ENCODE data around the gene DIS3L. TPM values are rescaled to one million over a fixed set of nuclear protein-coding genes. Genes with fewer than 3 reads are reported as not detected.
"Not testable (repeated sequence)": the region's sequence is repeated elsewhere in the genome, so short reads cannot be mapped to it uniquely, and the experiment has no call there.

The DIS3L gene
- total RNA-seq, 2 experiments from 2014 or later: 22.6 to 24.3 TPM

DNA sequence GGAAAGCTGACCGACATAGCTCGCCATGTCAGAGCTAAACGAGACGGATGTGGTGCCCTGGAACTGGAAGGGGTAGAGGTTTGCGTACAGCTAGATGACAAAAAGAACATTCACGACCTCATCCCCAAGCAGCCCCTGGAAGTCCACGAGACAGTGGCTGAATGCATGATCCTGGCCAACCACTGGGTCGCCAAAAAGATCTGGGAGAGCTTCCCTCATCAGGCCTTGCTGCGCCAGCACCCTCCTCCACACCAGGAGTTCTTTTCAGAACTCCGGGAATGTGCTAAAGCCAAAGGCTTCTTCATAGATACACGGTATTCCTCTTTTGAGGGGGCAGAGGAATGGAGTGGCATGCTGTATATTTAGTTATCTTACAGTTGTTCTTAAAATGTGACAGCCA lies 32.7 kb downstream of the DIS3L start:
- intact Hi-C loops (cut with DNase I, micrococcal nuclease): no loop called here
- no peak overlapping the region for H3K4me3 Mint-ChIP-seq
- no peak for ATAC-seq (ENCODE audit: poor library complexity)
- H3K27ac Mint-ChIP-seq: no peak overlapping the region
- Histone ChIP-seq H3K9me3 (ENCODE audit: control insufficient read depth in 1 of 2, insufficient read depth in 1 of 2, low read length in 2 of 2) (no peaks in the 10 kb centered on the region), H3K27me3 (ENCODE audit: control insufficient read depth in 1 of 2, insufficient read depth in 2 of 2, low read length in 2 of 2) (no peaks in the 10 kb centered on the region), H3K4me1 (ENCODE audit: insufficient read depth, low read length) (no peaks in the 10 kb centered on the region), H3K27ac (ENCODE audit: low read depth in 1 of 2, low read length in 2 of 2) (no peak overlapping the region), H3K36me3 (ENCODE audit: insufficient read depth, low read length) (peaks cover 75% of the 10 kb centered on the region), H3K4me3 (ENCODE audit: low read length) (no peak overlapping the region)
- no peaks in the 10 kb centered on the region for H3K4me1 Mint-ChIP-seq (ENCODE audit: low read depth)
- H3K27me3 Mint-ChIP-seq: no peaks in the 10 kb centered on the region
- ChIA-PET CTCF (no interaction called here), POLR2A (no interaction called here)
- peaks cover 87% of the 10 kb centered on the region for H3K36me3 Mint-ChIP-seq (ENCODE audit: low read depth)
- H3K9me3 Mint-ChIP-seq: no peaks in the 10 kb centered on the region
- TF ChIP-seq, protein P1, sequence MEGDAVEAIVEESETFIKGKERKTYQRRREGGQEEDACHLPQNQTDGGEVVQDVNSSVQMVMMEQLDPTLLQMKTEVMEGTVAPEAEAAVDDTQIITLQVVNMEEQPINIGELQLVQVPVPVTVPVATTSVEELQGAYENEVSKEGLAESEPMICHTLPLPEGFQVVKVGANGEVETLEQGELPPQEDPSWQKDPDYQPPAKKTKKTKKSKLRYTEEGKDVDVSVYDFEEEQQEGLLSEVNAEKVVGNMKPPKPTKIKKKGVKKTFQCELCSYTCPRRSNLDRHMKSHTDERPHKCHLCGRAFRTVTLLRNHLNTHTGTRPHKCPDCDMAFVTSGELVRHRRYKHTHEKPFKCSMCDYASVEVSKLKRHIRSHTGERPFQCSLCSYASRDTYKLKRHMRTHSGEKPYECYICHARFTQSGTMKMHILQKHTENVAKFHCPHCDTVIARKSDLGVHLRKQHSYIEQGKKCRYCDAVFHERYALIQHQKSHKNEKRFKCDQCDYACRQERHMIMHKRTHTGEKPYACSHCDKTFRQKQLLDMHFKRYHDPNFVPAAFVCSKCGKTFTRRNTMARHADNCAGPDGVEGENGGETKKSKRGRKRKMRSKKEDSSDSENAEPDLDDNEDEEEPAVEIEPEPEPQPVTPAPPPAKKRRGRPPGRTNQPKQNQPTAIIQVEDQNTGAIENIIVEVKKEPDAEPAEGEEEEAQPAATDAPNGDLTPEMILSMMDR (IDR thresholded peaks at IDR 0.05): no peak
- no peak for DNase-seq

DNA sequence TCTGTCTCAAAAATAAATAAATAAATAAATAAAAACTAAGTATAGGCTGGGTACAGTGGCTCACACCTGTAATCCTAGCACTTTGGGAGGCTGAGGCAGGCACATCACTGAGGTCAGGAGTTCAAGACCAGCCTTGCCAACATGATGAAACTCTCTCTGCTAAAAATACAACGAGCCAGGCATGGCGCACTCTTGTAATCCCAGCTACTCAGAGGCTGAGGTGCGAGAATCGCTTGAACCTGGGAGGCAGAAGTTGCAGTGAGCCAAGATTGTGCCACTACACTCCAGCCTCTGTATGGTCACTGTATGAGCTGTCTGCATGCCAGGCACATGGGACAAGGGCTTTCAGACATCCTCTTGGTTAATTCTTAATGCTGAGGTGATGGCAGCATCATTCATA lies 34.4 kb downstream of the DIS3L start:
- intact Hi-C loops (cut with DNase I, micrococcal nuclease): no loop called here
- no peaks in the 10 kb centered on the region for H3K4me1 Mint-ChIP-seq (ENCODE audit: low read depth)
- CTCF ChIA-PET: no interaction called here
- H3K9me3 Mint-ChIP-seq: no peaks in the 10 kb centered on the region
- peaks cover 78% of the 10 kb centered on the region for H3K36me3 ChIP-seq (ENCODE audit: insufficient read depth, low read length)
- H3K27ac Mint-ChIP-seq: no peak overlapping the region
- H3K9me3 ChIP-seq (ENCODE audit: control insufficient read depth in 1 of 2, insufficient read depth in 1 of 2, low read length in 2 of 2): no peaks in the 10 kb centered on the region
- DNase-seq: no peak
- TF ChIP-seq, protein P1 (IDR thresholded peaks at IDR 0.05): no peak
- H3K27ac ChIP-seq (ENCODE audit: low read depth in 1 of 2, low read length in 2 of 2): no peak overlapping the region
- H3K4me3 Mint-ChIP-seq: no peak overlapping the region
- POLR2A ChIA-PET: no interaction called here
- no peak overlapping the region for H3K4me3 ChIP-seq (ENCODE audit: low read length)
- H3K27me3 Mint-ChIP-seq: no peaks in the 10 kb centered on the region
- H3K4me1 ChIP-seq (ENCODE audit: insufficient read depth, low read length): no peaks in the 10 kb centered on the region
- ATAC-seq (ENCODE audit: poor library complexity): no peak
- no peaks in the 10 kb centered on the region for H3K27me3 ChIP-seq (ENCODE audit: control insufficient read depth in 1 of 2, insufficient read depth in 2 of 2, low read length in 2 of 2)
- peaks cover 87% of the 10 kb centered on the region for H3K36me3 Mint-ChIP-seq (ENCODE audit: low read depth)

DNA sequence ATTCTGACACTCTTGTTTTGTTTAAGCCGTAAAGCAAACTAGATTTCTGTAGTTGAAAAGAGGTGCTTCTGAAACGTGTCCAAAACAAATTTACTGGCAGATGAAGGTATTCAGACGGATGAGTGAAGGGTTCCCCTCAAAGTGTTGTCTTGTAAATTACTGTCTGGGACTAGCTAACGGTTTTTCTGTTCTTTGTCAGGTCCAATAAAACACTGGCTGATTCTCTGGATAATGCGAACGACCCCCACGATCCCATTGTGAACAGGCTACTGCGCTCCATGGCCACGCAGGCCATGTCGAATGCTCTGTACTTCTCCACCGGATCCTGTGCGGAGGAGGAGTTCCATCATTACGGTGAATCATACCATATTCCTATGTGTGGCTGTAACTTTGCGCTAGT lies 35.4 kb downstream of the DIS3L start:
- H3K27ac Mint-ChIP-seq: no peak overlapping the region
- H3K4me1 ChIP-seq (ENCODE audit: insufficient read depth, low read length): no peaks in the 10 kb centered on the region
- H3K4me3 Mint-ChIP-seq: no peak overlapping the region
- TF ChIP-seq, protein P1 (IDR thresholded peaks at IDR 0.05): no peak
- H3K4me1 Mint-ChIP-seq (ENCODE audit: low read depth): no peaks in the 10 kb centered on the region
- peaks cover 78% of the 10 kb centered on the region for H3K36me3 ChIP-seq (ENCODE audit: insufficient read depth, low read length)
- ATAC-seq (ENCODE audit: poor library complexity) (no peak), DNase-seq (no peak)
- POLR2A ChIA-PET: no interaction called here
- no peaks in the 10 kb centered on the region for H3K9me3 ChIP-seq (ENCODE audit: control insufficient read depth in 1 of 2, insufficient read depth in 1 of 2, low read length in 2 of 2)
- CTCF ChIA-PET: no interaction called here
- H3K27me3 ChIP-seq (ENCODE audit: control insufficient read depth in 1 of 2, insufficient read depth in 2 of 2, low read length in 2 of 2): no peaks in the 10 kb centered on the region
- no peak overlapping the region for H3K4me3 ChIP-seq (ENCODE audit: low read length)
- intact Hi-C loops (cut with DNase I, micrococcal nuclease): no loop called here
- no peak overlapping the region for H3K27ac ChIP-seq (ENCODE audit: low read depth in 1 of 2, low read length in 2 of 2)
- H3K9me3 Mint-ChIP-seq: no peaks in the 10 kb centered on the region
- H3K27me3 Mint-ChIP-seq: no peaks in the 10 kb centered on the region
- H3K36me3 Mint-ChIP-seq (ENCODE audit: low read depth): peaks cover 86% of the 10 kb centered on the region

DNA sequence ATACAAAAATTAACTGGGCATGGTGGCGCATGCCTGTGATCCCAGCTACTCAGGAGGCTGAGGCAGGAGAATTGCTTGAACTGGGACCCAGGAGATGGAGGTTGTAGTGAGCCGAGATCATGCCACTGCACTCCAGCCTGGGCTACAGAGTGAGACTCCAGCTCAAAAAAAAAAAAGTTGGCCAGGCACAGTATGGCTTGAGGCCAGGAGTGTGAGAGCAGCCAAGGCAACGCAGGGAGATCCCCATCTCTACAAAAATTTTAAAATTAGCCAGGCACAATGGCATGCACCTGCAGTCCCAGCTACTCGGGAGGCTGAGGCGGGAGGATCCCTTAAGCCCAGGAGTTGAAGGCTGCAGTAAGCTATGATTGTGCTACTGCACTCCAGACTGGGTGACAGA lies 55.2 kb downstream of the DIS3L start:
- H3K9me3 ChIP-seq (ENCODE audit: control insufficient read depth in 1 of 2, insufficient read depth in 1 of 2, low read length in 2 of 2); H3K4me3 ChIP-seq (ENCODE audit: low read length); H3K27me3 ChIP-seq (ENCODE audit: control insufficient read depth in 1 of 2, insufficient read depth in 2 of 2, low read length in 2 of 2); POLR2A ChIA-PET; CTCF ChIA-PET; H3K27ac Mint-ChIP-seq; H3K27me3 Mint-ChIP-seq; H3K4me1 Mint-ChIP-seq (ENCODE audit: low read depth); DNase-seq; H3K4me3 Mint-ChIP-seq; H3K4me1 ChIP-seq (ENCODE audit: insufficient read depth, low read length); ATAC-seq (ENCODE audit: poor library complexity); H3K9me3 Mint-ChIP-seq; H3K27ac ChIP-seq (ENCODE audit: low read depth in 1 of 2, low read length in 2 of 2); intact Hi-C loops (cut with DNase I, micrococcal nuclease): not testable (repeated sequence)
- H3K36me3 Mint-ChIP-seq (ENCODE audit: low read depth): peaks cover 39% of the 10 kb centered on the region
- H3K36me3 ChIP-seq (ENCODE audit: insufficient read depth, low read length): peaks cover 30% of the 10 kb centered on the region
